Activated naive CD4-positive, alpha-beta T cell treated with Interleukin-2 at 50 U/mL for 16 hours (primary cell): ENCODE data around the gene C3orf18.
A peak's percentile ranks its signal among the peaks of the same experiment; 100 is the strongest.

ENCODE experiments used
- DNase-seq: peaks from one replicate; pipeline ENCODE4 v3.0.0-alpha.2; 2020

The C3orf18 gene

DNA sequence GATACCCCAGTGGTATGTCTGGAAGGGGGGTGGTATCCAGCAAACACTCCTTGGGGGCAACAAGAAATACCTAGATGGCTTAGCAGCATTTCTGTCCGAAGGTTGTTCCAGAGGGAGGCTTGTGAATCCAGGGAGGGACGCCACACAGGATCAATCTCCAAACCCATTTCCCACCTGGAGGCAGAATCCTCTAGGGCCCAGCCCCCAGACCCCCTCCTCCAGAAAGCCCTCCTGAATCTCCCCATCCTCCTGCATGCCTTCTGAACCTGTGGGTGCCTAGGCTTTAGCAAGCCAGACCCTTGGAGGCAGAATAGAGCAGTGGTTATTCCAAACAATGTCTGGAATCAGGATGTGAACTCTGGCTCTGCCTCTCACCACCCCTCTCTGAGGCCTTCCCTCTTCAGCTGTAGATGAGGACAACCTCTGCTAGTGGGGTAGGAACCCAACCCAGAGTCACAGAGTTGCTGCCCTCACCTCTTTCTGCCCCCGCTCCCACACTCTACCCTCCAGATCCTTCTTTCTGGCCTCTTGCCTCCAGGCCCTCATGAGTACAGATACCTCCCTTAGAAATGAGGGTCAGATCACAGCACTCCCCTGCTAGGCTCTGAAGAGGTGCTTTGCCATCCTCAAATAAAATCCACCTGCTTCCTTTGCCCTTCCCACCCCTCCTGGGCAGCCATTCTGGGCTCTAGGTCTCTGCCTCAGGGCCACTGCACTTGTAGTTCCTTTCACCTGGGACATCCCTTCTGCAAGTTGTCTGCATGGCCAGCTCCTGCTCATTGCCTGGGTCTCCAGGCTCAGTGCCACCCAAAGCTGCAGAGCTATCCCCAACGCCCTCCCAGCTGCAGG is 35.9 kb upstream of the C3orf18 start:
- no peak for DNase-seq

DNA sequence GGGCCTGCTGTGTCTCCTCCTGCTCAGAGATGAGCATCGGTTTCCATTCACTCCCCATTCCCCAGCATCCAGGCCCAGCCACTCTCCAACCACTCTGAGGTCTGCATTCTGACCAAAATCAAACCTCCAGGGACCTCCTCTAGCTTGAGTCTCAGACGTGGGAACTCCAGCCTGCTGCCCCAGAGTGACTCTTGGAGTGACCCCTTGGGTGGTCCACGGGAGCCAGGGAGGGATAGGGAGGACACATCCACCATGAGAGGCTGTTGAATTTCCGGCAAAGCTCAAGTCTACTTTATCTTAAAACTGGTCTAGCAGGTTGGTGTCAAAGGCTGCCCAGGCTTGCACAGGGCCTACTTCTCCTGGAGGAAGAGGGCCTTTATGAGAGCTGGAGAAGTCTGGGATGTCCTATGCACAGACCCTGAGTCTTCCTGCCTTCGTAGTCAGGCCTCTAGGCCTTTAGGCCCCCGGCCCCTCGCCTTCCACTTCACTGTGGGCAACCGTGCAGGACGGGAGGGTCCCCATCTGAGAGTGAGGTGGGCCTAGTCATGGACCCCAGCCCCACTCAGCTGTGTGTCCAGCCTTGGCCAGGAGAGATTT is 35.1 kb upstream of the C3orf18 start:
- DNase-seq: no peak

DNA sequence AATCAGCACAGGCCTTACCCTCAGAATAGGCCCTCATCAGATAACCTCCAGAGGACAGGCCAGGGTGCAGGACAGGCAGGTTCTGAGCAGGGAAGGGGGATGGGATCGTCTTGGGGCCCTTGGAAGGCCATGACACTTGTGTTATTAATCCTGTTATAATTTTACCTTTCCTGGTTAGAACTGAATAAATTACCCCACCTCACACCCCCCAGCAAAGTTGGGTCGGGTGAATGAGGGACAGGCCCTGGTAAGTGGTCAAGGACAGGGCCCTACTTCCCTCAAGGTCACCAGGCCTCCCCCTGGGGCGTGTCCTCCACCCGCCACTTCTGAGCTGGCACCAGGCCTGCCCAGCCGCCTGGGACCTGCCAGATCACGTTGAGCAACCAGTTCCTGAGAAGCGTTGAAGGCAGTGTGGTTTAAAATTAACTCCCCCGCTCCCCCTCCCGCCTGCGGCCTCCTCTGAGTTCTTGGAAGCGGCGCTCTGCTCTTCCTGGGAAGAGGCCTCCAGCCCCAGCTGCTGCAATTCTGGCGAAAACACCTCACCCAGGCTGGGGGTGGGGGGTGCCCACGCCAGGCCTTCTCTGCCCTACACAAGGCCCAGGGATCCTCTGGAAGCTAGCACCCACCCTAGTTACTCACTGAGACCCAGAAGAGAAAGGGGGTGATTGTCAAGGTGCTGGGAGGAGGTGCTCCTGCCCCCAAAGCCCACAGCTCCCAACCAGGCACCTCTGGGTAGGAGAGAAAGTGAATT is 33.5 kb upstream of the C3orf18 start:
- DNase-seq: peak; percentile 93

DNA sequence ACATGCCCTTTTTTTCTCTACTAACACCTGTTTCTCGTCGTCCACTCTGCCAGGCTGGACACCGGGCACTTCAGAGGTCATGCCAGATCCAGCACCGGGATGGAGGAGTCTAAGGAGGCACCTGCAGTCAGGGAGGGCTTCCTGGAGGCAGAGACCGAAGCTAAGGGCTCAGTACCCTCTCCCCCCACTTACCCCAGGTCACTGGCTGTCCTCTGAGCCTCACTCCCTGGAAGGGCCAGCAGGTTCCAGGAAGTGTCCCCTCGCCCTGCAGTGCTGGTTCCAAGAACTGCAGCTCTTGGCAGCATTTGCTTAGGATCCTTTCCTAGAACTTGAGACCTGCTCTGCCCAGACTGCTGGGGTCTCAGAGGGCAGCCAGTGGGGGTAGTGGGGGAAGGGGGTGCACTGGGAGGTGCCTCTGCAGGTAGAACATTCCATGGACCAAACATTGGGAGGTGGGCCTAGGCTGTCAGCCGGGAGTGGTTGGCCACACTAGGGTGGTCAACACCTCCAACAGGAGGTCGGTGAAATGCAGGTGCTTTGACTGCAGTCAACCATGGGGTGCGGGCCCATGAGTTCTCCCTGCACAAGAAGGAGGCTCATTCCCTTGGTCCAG is 32.7 kb upstream of the C3orf18 start:
- DNase-seq: no peak

DNA sequence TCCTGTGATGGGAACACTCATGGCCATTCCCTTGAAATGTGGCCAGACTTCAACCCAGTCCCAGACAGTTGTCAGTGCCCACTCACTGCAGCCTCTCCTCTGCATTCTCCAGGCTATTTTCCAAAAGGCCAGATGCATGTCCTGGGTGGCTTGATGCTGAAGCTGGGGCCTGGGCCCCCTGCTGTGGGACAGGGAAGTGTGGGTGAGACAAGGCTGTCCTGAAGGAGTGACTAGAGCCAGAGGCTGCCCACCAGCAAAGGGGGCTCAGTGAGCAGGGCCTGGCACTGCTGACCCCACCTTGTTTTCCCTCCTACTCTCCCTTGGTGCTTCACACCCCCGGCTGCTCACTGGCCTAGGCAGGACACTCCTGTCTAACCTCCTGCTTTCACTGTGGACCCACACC is 32.2 kb upstream of the C3orf18 start:
- DNase-seq: no peak

DNA sequence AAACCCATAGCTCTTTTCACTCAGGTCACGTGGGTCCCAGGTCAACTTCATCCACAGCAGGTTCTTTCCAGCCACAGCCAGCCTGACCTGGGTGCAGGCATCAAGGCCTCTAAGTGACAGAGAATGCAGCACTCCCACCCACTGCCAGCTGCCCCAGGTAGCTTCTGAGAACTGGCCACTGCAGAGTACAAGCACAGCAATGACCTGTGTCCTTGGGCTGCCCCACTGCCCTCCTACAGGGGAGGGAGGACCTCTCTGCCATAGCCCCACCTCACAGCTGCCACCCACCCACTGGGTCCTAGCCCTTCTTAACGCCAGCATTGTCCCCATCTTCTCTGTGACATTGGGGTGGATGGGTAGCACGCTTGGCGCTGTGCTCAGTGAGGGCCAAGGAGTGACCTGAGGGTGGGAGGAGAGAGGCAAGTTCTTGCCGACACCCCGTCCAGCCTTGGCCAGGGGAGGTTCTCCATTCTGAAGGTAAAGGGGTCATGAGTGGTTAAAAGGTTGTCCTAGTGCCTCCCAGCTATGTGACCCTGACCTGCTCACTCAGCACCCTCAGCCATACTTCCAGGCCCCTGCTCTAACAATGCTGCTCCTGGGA is 31.7 kb upstream of the C3orf18 start:
- no peak for DNase-seq

DNA sequence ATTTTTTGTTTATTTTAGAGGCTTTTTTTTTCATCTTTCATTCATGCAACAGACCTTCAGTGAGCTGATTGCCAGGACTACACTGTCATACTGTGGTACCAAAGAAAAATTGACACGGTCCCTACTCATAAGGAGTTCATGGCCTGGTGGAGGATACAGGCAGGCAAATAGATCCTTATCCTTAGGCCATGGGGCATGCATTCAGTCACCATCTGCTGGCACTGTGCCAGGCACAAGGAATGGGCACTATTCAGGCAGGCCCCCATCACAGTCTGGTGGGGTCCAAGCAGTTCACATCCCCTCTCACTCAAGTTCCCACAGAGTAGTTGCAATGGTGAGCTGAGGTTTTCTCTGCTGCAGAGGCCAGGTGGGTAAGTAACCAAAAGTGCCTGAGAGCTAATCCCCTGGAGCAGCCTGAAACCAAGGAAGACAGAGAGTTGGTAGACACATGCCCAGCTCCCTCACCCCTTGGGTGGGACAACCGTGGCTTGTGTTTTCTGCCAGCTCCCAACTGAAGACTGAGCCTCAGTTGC is 26.8 kb upstream of the C3orf18 start:
- no peak for DNase-seq

DNA sequence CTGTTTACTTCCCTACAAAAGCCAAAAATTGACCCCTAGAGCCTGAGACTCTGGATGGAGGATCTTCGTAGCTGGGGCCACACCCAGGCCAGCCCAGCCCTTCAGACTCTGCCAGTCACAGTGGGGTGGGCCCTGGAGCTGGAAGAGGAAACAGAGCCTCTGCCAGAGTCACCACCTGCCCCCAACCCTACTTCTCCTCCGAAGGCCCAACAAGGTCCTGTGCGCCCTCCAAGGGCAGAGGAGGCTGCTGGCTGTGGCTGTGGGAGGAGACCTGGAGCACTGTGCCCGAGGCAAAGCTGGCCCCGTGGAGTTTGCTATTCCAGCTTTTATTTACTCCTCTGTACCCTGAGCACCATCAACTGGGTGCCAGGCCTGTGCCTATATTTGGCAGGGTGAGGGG is 25.0 kb upstream of the C3orf18 start:
- DNase-seq: no peak

DNA sequence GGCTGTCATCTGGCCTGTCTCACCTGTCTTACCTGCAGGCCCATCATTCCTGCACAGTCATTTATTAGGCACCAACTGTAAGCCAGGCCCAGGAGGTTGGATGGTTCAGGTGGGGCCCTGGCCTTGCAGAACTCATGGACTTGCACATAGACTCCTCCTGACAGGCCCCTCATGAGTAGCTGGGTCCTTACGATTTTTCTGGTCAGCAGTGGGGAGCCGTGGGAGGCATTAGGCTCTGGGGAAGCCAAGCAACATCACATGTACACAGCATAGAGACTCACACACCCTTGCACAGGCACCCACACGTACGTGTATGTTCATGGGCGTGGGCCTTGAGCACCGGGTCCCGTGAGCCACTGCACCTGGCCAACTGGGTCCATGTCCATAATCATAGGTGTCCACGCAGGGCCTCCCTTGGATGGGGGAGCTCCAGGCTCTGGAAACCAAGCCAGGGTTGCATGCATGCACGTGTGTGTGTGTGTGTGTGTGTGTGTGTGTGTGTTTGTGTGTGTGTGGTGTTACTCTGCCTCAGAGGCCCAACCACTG is 23.7 kb upstream of the C3orf18 start:
- no peak for DNase-seq

DNA sequence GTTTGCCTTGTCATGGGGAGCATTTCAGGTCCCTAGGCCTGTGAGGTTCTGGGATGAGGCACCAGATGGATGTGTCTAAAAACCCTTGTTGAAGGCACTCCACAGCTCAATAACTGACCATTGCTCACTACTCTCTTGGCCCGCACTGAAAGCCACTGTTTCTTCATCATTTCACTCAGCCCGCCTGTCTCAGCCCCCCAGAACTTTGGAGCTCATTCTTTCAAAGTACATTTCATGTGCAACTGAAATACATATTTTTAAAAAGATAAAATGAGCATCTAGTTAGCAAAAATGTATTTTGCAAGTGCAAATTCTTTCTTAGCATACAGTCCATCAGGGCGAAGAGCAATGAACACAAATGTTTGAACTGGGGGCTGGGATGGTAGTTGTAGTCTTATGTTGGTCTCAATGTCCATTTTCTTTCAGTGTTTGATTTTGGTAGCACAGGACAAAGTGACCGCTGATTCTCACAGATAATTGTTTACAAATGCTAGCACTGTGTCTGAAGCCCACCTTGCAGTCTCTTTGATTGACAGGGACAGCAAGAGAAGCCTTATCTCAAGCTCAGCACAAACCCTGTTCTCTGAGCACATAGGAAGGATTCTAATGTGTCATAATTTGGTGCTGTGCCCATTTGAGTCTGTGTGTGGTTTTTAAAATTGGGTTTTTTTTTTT is 21.3 kb upstream of the C3orf18 start:
- DNase-seq: no peak

DNA sequence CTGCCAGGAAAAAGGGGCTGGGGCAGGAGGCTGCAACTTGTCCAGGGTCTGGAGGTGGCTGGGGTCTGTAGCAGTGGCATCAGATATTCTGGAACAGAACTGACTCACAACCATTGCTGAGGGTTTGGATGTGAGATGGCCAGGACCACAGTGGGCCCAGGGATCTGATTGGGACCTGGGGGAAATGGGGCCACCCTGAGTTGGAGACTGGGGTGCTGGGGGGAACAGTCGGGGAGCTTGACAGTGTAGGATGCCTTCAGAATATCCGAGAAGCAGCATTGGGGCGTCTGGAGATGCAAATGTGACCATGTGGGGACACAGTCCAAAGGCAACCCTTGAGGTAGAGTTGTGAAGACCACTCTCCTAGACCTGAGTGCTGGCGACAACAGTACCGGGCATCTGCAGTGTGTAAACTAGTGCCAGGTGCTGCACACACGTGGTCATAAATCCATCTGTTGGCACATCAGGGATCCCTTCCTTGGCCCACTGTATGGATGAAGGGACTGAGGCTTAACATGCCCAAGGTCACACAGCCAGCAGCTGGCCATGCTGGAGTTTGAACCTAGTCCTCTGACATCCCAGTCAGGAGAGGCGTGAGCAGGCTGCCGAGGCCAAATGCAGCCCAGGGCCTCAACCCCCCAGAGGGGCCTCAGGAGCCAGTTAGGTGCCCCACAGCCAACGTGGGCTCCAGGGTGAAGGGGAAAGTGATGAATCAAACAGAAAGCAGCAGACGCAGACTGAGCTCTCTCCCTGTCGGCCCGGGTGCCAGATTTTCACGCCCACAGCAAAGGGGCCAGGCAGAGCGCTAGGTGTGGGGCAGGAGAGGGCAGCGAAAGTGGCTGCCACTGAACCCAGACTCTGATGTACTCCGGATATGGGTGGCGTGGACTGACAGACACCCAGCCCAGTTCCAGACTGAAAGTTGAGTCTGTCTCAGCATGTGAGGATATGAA is 20.5 kb upstream of the C3orf18 start:
- peak; percentile 86 for DNase-seq

DNA sequence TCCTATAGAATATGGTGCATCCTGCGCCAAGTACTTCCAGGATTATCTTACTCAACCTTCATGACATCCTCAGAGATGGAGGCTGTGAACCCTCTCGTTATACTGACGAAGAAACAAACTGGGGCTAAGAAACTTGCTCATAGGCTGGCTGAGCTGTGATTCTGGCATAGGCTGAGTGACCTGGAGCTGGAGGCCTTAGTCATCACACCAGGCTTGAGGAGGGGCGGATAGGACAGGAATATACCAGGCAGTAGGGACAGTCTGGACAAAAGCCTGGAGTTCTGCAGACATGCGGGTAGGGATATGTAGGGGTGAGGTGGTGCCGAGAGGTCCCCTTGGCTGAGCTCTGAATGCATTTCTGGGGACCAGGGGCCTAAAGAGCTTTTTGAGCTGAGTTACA is 19.8 kb upstream of the C3orf18 start:
- no peak for DNase-seq

DNA sequence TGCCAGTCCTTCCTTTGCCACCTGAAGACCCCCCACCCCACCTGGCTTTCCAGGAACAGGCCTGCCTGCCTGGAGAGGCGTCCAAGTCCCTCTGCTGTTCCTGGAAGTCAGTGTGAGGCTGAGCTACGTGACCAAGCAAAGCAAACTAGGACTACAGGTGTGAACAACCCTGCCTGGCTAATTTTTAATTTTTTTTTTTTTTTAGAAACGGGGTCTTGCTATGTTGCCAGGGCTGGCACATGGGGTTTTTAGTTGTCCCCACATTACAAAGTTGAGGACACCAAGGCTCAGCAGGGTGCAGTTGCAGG is 19.2 kb upstream of the C3orf18 start:
- no peak for DNase-seq

DNA sequence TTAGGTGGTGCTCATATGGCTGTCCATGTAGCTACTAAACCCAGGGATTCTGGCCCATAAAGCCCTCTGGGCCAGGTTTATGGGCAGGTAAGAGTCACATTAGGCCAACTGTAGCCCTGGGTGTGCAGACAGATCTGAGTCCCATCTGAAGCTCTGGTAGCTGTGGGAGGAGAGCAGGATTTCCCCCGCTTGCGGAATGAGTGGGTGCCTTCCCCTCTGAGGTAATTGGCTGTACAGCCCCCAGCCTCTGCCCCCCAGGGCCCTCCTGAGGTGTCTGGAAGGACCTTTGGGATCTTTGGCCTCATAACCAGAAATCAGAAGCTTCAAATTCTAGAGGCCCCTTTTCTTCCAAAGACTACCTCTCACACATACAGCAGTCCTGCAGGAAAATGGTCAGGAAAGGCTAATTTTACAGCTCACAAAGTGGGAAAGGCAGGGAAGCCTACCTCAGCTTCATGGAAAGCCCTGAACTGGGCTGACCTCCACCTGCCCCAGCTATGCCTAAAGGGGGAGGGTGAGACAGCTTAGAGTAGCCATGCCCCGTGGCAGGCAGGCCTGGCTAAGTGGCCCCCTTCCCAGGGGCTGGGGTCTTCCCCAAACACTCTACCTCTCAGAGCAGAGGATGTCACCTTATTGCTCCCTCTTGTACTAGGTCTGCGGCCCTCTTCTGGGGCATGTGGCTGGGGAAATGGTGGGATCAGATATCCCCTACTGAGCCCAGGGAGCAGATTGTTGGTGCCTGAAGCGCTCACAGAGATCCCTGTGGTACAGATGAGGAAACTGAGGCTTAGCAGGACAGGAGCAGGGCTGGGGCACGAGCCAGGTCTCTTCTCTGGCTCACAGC is 18.6 kb upstream of the C3orf18 start:
- DNase-seq: no peak

DNA sequence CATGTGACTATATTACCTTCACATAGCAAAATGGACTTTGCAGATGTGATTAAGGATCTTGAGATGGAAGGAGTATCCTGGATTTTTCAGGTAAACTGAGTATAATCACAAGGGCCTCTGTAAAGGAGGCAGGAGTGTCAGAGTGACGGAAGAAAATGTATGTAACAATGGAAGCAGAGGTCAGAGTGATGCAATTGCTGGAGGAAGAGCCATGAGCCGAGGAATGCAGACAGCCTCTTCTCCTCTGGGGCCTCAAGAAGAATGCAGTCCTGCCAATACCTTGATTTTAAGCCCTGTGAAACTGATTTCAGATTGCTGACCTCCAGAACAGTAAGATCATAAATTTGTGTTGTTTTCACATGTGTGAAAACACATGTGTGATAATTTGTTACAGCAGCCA is 16.8 kb upstream of the C3orf18 start:
- DNase-seq: no peak

DNA sequence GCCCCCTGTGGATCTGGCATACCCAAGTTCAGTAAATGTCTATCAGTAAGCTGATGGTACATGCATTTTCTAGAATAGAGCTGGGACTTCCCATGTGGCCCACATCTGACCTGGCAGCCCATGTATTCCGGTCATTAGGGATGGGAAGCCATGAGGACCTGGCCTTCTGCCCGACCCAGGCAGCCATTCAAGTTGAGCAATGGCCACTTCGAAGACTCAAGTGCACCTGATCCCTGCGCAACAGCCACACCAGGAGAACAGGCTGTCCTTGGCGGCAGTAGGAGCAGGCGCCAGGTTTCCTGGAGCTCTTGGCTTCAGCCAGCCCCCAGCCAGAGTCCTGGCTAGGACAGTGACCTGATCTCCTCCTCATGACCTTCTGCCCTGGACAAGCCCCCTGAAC is 16.4 kb upstream of the C3orf18 start:
- no peak for DNase-seq

DNA sequence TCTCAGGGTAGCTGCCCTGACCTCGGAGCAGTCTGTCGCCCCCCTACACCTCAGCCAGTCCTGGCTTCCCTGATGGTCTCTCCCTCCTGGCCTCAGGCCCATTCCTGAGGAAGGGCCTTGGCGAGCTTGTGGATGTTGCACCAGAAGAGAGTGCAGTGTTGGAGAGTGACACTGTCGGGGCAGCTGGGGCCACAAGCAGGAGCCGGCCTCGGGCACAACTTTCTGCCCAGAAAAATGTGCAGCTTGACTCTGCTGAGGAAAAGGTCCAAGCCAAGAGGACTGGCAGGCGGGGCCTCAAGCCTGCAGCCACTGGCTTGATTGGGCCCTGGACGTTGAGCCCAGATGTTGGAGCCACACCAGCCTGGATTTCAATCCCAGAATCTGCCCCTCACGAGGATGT is 14.5 kb upstream of the C3orf18 start:
- no peak for DNase-seq

DNA sequence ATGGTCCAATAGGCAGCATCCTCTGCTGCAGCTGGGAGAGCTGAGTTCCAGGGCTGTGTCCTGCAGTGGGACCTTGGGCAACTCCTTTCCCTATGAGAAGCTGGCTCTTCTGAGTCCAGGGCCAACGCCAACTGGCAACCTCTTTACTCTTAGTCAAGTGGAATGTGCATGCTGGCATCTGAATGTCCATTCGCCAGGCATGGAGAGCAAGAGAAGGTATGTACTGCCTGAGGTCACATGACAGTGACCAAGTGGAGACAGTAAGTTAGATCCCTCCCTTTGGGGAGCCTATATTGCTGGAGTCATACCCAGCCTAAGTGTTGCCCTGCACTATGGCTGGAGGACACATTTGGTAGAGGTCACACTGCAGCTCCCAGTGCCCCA is 13.9 kb upstream of the C3orf18 start:
- DNase-seq: no peak

DNA sequence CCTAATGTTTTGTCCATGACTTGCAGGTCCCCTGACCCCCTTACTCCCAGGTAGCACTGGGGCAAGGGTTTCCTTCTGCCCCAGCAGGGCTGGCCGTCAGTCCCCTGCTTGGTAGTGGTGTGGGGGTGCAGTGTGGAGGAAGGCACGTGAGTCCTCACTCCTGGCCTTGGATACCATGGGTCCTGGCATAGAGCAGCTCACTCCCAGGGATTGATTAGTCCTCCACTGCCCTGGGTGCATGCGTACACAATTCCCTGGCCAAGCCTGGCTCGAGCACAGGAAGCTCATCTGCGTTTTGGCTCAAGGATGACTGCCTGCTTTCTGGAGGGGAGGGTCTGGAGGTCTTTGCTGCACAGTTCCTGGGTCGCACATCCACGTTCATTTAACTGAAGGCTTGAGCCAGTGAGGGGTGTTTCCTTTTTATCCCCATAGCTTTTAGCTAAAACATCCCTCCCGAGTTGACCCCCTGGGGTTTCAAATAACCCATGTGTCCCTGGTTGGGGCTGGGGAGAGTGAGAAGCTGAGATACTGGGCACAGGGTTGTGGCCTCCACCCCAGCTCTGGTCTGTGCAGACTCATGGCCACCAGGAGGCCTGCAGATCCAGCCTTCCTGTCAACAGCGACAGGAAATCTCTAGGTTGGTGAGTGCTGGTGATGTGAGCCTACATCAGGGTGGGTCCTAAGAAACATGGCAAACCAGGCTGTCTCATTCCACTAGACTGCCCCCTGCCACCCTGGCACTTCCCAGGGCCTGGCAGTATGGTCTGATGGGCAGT is 13.3 kb upstream of the C3orf18 start:
- DNase-seq: no peak
